Colonic mucosa (tissue), 4 donors: ENCODE data around the gene ANKH. TPM values are rescaled to one million over a fixed set of nuclear protein-coding genes. Genes with fewer than 3 reads are reported as not detected.

Source experiments
- DNase-seq: peaks from one replicate; pipeline ENCODE4 v3.0.0-alpha.2; 2020
- H3K27ac ChIP-seq: fragments of 200-600 bp; one replicate; pipeline ENCODE4 v1.8.0; 2021
- H3K27me3 ChIP-seq: fragments of 200-600 bp; one replicate; pipeline ENCODE4 v1.8.0; 2021
- H3K36me3 ChIP-seq: fragments of 200-600 bp; one replicate; pipeline ENCODE4 v1.8.0; 2021
- H3K4me1 ChIP-seq: fragments of 200-600 bp; one replicate; pipeline ENCODE4 v1.8.0; 2021; ENCODE audit warnings: mild to moderate bottlenecking
- H3K4me3 ChIP-seq: fragments of 200-600 bp; one replicate; pipeline ENCODE4 v1.8.0; 2021
- H3K9ac ChIP-seq, 2 donors: one replicate each; pipeline ENCODE4 v1.7.0; 2013; ENCODE audit warnings: control low read depth in 2 of 2, low read depth in 2 of 2, low read length in 2 of 2
- H3K9me3 ChIP-seq: fragments of 200-600 bp; one replicate; pipeline ENCODE4 v1.8.0; 2021
- CTCF ChIP-seq: fragments of 200-600 bp; IDR thresholded peaks from one replicate; pipeline ENCODE4 v1.8.0; 2022; ENCODE audit warnings: antibody characterized with exemption, mild to moderate bottlenecking
- intact Hi-C: fragments of 100-400 bp; cut with DNase I; formaldehyde crosslinking; loops from one replicate; pipeline ENCODE4 v1.14.1; 2022
- total RNA-seq, 2 donors: library from RNA; stranded (reverse); fragmentation: NEBNext Ultra II Directional in 1 of 2; extraction: Animal tissue kit (Norgen Biotek cat#: 25700) in 1 of 2; gene quantifications; one replicate each; pipeline ENCODE4 v1.2.1, GENCODE V29; 2021
- donor health status: healthy.
- donor health status: DM: no; HTN: no; CAD: no.
- donor health status: DM: no; HTN: no; CAD: no.

ANKH gene
- total RNA-seq, 2 donors from 2014 or later, result 81.8 to 103 TPM

- H3K4me3 ChIP-seq, result no peak overlapping the region
- H3K4me1 ChIP-seq, result no peaks in the 10 kb centered on the region
- H3K36me3 ChIP-seq, result no peaks in the 10 kb centered on the region
- no peaks in the 10 kb centered on the region for H3K9me3 ChIP-seq
- H3K9ac ChIP-seq, result no peak overlapping the region
- DNase-seq, result no peak
- no peak for TF ChIP-seq CTCF
- intact Hi-C loops, result no loop called here
- H3K27me3 ChIP-seq, result no peaks in the 10 kb centered on the region
- no peak overlapping the region for H3K27ac ChIP-seq
Observed at GRCh38 chr5:14884062-14884612, 12.6 kb upstream of the ANKH start.

DNA sequence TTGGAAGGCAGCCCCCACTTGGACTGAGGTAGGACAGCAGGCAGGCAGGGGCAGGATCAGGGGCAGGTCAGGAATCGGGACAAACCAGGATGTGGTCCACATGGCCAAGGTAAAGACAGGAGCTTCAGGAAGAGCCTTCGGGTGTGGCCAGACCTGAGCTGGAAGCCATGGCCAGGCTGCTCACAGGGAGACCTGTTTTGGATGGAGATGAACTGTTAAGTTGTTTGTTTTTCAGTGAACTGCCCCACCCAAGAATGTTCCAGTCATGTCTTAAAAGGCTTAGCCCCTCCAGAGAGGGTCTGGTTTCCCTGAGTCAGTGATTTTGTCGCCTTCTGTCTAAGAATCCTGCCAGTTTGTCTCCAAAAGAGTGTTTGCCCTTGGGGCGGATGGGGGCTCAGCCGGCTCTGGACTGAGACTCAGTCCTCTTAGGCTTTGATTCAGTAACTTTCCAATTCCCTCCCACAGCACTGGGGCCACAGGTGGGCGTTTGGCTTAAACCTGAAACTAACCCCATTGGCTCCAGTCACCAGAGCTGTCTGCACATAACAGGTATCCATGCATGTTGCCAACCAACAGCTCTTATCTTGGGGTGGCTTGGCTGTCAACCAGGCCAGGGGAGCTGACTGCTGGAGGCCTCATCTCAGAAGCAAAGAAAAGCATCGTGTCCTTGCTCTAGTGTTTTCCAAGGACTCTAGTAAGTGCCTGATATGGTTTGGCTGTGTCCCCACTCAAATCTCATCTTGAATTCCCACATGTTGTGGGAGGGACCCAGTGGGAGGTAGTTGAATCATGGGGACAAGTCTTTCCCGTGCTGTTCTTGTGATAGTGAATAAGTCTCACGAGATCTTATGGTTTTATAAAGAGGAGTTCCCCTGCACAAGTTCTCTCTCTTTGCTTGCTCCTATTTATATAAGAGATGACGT lies 11.3 kb upstream of the ANKH start:
- Histone ChIP-seq H3K9me3 (no peaks in the 10 kb centered on the region), H3K27me3 (no peaks in the 10 kb centered on the region), H3K27ac (no peak overlapping the region), H3K9ac (no peak overlapping the region), H3K4me1 (no peaks in the 10 kb centered on the region), H3K36me3 (no peaks in the 10 kb centered on the region), H3K4me3 (no peak overlapping the region)
- no peak for DNase-seq
- no peak for TF ChIP-seq CTCF
- intact Hi-C loops, result no loop called here

DNA sequence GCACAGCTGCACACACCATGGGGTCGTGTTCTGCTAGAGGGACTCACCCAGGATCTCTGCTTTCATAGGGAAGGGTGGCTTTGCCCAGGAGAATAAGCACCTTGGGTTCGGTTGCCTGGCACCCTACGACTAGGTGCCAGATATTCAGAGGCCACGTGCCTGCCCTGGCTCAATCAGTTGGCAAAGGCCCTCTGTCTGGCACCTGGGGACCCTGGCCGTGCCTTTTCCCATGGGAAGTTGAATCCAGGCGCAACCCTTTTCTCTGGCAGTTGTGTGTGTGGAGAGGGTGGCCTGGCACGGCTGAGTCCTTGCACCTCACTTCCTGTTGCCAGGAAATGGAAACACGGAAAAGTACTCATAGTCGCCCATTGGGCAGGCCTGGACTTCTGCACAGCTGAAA lies 10.2 kb upstream of the ANKH start:
- no peaks in the 10 kb centered on the region for H3K4me1 ChIP-seq
- no peak overlapping the region for H3K9ac ChIP-seq
- no peak overlapping the region for H3K4me3 ChIP-seq
- H3K36me3 ChIP-seq, result no peaks in the 10 kb centered on the region
- H3K9me3 ChIP-seq, result no peaks in the 10 kb centered on the region
- no peak for TF ChIP-seq CTCF
- no peak overlapping the region for H3K27ac ChIP-seq
- DNase-seq, result no peak
- no peaks in the 10 kb centered on the region for H3K27me3 ChIP-seq
- intact Hi-C loops, result no loop called here

- DNase-seq, result no peak
- no peaks in the 10 kb centered on the region for H3K27me3 ChIP-seq
Observed at GRCh38 chr5:14880688-14881087, 9.1 kb upstream of the ANKH start.

More at GRCh38 chr5:14880688-14881087, 9.1 kb upstream of the ANKH start:
- H3K4me3 ChIP-seq, result no peak overlapping the region
- no peak for TF ChIP-seq CTCF
- no peaks in the 10 kb centered on the region for H3K9me3 ChIP-seq
- H3K9ac ChIP-seq, result no peak overlapping the region
- no peak overlapping the region for H3K27ac ChIP-seq
- intact Hi-C loops, result no loop called here
- no peaks in the 10 kb centered on the region for H3K36me3 ChIP-seq
- no peaks in the 10 kb centered on the region for H3K4me1 ChIP-seq
